K562 (cell line): ENCODE results near the gene GYS1. TPM values are rescaled to one million over a fixed set of nuclear protein-coding genes. Genes with fewer than 3 reads are reported as not detected.

ENCODE experiments used
- ASH1L ChIP-seq: fragments of 450-650 bp; IDR thresholded peaks from 2 replicates; pipeline ENCODE4 v1.6.1; 2018; ENCODE audit warnings: borderline replicate concordance, mild to moderate bottlenecking, low read depth; ENCODE audit not compliant: partially characterized antibody
- EGR1 ChIP-seq: fragments of 450-650 bp; conservative IDR thresholded peaks from 2 replicates; pipeline ENCODE4 v1.6.1; 2017; ENCODE audit warnings: mild to moderate bottlenecking
- NBN ChIP-seq: fragments of 450-650 bp; IDR thresholded peaks from 2 replicates; pipeline ENCODE4 v1.6.1; 2016; ENCODE audit warnings: low read depth, mild to moderate bottlenecking
- RBBP5 ChIP-seq: fragments of 200-600 bp; sonication (generic); IDR thresholded peaks from 2 replicates; pipeline ENCODE4 v1.6.1; 2012; ENCODE audit warnings: borderline replicate concordance, mild to moderate bottlenecking, low read length, control low read depth, inconsistent platforms; ENCODE audit not compliant: insufficient read depth, poor library complexity, severe bottlenecking
- RCOR1 ChIP-seq, 2 experiments: IDR thresholded peaks; 2 replicates each; pipeline ENCODE4 v1.6.1; 2012; ENCODE audit warnings: low read depth in 2 of 2, low read length in 2 of 2, borderline replicate concordance in 1 of 2, improper control_type of control experiment in 1 of 2
- SMAD2 ChIP-seq: fragments of 150-350 bp; IDR thresholded peaks from 2 replicates; pipeline ENCODE4 v1.6.1; 2014; ENCODE audit warnings: low read depth, mild to moderate bottlenecking, low read length
- TEAD2 ChIP-seq: fragments of 450-650 bp; IDR thresholded peaks from 2 replicates; pipeline ENCODE4 v1.6.1; 2016; ENCODE audit warnings: missing genetic modification characterization, control low read depth, missing compliant biosample characterization
- ZNF146 ChIP-seq: IDR thresholded peaks from one replicate; pipeline ENCODE4 v1.6.1; 2018; ENCODE audit warnings: missing compliant biosample characterization; ENCODE audit not compliant: unreplicated experiment
- polyA plus RNA-seq, 8 experiments: library from polyadenylated mRNA; depleted of rRNA in 4 of 8; stranded (reverse) in 5 of 8; unstranded in 3 of 8; fragments of >200 nt; fragmentation: Nextera tagmentation in 2 of 8; fragmentation: Illumina TruSeq in 1 of 8; extraction: Ambion mirVana in 2 of 8; extraction: Trizol in 1 of 8; gene quantifications; 2 replicates each; pipeline versions ENCODE4 v1.2.1 to v1.2.3, GENCODE V29; 2011 to 2014; ENCODE audit warnings: inconsistent platforms in 1 of 8, missing spikeins in 1 of 8
- total RNA-seq, 7 experiments: library from RNA; depleted of rRNA in 6 of 7; stranded (reverse); fragments of >200 nt in 6 of 7; fragmentation: Illumina TruSeq in 2 of 7; extraction: Trizol in 2 of 7; gene quantifications; 2 replicates each; pipeline versions ENCODE4 v1.2.1 to v1.2.3, GENCODE V29; 2011 to 2021; ENCODE audit warnings: low replicate concordance in 1 of 7
- TF ChIP-seq, protein P1 (sequence below): fragments of 200-800 bp; sonication (Bioruptor generic); IDR thresholded peaks from 2 replicates; pipeline ENCODE4 v1.6.1; 2017; ENCODE audit warnings: missing genetic modification characterization, missing compliant biosample characterization
- TF ChIP-seq, protein P2 (sequence below), 2 experiments: fragments of 450-650 bp in 1 of 2; sonication (generic) in 1 of 2; formaldehyde crosslinking in 1 of 2; IDR thresholded peaks; 2 replicates each; pipeline versions ENCODE4 v1.7.1 to v1.9.0; 2016 to 2022; ENCODE audit warnings: inconsistent platforms in 1 of 2, mild to moderate bottlenecking in 1 of 2, missing genetic modification reagents in 1 of 2

GYS1 gene
- total and polyA plus RNA-seq, 9 of the 15 experiments (the other 6 are each of a cell fraction or from before 2014, with no cell fraction given) = 1.9 to 31.1 (median 15.2) TPM

DNA sequence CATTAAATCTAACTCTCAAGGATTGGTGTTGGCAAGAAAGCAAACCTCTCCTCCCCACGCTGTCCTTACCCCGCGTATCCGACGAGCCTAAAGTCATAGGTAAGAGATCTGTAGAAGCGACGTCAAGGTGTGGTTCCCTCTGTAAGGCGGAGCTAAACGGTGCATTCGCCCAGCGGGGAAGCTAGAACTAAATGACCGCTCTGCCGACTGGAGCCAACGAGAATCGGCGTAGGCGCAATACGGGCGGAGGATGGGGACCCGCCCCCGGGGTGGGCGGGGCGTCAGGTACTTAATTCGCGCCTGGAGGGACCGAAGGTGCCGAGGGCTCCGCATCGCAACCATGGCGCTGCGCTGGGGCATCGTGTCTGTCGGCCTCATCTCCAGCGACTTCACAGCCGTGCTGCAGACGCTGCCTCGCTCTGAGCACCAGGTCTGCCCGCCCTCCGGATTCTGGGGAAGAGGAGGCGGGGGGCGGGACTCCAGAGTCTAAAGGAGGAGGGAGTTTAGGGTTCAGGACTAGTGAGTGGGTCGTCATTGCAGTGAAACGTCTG lies 59.7 kb downstream of the GYS1 start, which contains the start of gene DHDH (continued):
- TF ChIP-seq TEAD2 (tag) = no peak
- TF ChIP-seq NBN = peak; percentile 23; the same call in 1 of the 2 replicates
- TF ChIP-seq RCOR1 (IDR thresholded peaks at IDR 0.05; ENCODE audit: borderline replicate concordance in 1 of 2, low read depth in 2 of 2, low read length in 2 of 2) = peak in 1 of 2 experiments; percentile 64; a peak in 1 of 4 replicates
- TF ChIP-seq EGR1 = peak; percentile 92
- no peak for TF ChIP-seq ASH1L
- no peak for TF ChIP-seq ZNF146
- TF ChIP-seq, protein P1, sequence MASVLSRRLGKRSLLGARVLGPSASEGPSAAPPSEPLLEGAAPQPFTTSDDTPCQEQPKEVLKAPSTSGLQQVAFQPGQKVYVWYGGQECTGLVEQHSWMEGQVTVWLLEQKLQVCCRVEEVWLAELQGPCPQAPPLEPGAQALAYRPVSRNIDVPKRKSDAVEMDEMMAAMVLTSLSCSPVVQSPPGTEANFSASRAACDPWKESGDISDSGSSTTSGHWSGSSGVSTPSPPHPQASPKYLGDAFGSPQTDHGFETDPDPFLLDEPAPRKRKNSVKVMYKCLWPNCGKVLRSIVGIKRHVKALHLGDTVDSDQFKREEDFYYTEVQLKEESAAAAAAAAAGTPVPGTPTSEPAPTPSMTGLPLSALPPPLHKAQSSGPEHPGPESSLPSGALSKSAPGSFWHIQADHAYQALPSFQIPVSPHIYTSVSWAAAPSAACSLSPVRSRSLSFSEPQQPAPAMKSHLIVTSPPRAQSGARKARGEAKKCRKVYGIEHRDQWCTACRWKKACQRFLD = peak; percentile 69; the same call in 1 of the 2 replicates
- peak; percentile 49 for TF ChIP-seq RBBP5
- no peak for TF ChIP-seq SMAD2
- TF ChIP-seq, protein P2, sequence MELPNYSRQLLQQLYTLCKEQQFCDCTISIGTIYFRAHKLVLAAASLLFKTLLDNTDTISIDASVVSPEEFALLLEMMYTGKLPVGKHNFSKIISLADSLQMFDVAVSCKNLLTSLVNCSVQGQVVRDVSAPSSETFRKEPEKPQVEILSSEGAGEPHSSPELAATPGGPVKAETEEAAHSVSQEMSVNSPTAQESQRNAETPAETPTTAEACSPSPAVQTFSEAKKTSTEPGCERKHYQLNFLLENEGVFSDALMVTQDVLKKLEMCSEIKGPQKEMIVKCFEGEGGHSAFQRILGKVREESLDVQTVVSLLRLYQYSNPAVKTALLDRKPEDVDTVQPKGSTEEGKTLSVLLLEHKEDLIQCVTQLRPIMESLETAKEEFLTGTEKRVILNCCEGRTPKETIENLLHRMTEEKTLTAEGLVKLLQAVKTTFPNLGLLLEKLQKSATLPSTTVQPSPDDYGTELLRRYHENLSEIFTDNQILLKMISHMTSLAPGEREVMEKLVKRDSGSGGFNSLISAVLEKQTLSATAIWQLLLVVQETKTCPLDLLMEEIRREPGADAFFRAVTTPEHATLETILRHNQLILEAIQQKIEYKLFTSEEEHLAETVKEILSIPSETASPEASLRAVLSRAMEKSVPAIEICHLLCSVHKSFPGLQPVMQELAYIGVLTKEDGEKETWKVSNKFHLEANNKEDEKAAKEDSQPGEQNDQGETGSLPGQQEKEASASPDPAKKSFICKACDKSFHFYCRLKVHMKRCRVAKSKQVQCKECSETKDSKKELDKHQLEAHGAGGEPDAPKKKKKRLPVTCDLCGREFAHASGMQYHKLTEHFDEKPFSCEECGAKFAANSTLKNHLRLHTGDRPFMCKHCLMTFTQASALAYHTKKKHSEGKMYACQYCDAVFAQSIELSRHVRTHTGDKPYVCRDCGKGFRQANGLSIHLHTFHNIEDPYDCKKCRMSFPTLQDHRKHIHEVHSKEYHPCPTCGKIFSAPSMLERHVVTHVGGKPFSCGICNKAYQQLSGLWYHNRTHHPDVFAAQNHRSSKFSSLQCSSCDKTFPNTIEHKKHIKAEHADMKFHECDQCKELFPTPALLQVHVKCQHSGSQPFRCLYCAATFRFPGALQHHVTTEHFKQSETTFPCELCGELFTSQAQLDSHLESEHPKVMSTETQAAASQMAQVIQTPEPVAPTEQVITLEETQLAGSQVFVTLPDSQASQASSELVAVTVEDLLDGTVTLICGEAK (IDR thresholded peaks at IDR 0.05) = 0 out of 2 replicates have a peak, but pooled peaks have one; percentile 37
- TF ChIP-seq, protein P2 (CRISPR knock-in tag; IDR thresholded peaks at IDR 0.05) = no peak
